Measurements from ENCODE around the gene SLC4A3. TPM values are rescaled to one million over a fixed set of nuclear protein-coding genes. Genes with fewer than 3 reads are reported as not detected.

SLC4A3 gene
- total and polyA plus RNA-seq, 8 donors = 1.4 to 10.2 (median 2.9) TPM

DNA sequence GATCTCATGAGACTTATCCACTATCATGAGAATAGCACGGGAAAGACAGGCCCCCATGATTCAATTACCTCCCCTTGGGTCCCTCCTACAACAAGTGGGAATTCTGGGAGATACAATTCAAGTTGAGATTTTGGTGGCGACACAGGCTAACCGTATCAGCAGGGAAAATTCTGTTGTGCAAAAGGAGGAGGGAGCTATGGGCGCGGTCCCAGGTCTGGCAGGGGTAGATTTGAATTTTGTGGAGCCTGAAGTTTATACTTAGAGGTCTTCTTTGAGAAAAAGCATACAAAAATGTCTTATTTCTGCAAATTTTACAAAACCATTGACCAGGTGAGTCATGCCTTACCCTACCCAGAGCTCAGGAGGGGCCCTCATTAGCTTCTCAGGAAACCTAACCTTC, 36.6 kb downstream of the SLC4A3 start:
- no peaks in the 10 kb centered on the region for H3K4me1 ChIP-seq
- no peaks in the 10 kb centered on the region for H3K9me3 ChIP-seq
- 93 to 94% methylated on average over 5 of the region's 5 CpGs for WGBS, 2 donors
- ATAC-seq = no peak
- FAIRE-seq = no peak
- no peaks in the 10 kb centered on the region for H3K27me3 ChIP-seq
- H3K36me3 ChIP-seq = no peaks in the 10 kb centered on the region
- H3K4me3 ChIP-seq = no peak overlapping the region
- intact Hi-C loops (cut with DNase I) = no loop called here
- TF ChIP-seq, protein P1, sequence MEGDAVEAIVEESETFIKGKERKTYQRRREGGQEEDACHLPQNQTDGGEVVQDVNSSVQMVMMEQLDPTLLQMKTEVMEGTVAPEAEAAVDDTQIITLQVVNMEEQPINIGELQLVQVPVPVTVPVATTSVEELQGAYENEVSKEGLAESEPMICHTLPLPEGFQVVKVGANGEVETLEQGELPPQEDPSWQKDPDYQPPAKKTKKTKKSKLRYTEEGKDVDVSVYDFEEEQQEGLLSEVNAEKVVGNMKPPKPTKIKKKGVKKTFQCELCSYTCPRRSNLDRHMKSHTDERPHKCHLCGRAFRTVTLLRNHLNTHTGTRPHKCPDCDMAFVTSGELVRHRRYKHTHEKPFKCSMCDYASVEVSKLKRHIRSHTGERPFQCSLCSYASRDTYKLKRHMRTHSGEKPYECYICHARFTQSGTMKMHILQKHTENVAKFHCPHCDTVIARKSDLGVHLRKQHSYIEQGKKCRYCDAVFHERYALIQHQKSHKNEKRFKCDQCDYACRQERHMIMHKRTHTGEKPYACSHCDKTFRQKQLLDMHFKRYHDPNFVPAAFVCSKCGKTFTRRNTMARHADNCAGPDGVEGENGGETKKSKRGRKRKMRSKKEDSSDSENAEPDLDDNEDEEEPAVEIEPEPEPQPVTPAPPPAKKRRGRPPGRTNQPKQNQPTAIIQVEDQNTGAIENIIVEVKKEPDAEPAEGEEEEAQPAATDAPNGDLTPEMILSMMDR (IDR thresholded peaks at IDR 0.05) = no peak
- no peak for DNase-seq
- H3K27ac ChIP-seq = no peak overlapping the region

DNA sequence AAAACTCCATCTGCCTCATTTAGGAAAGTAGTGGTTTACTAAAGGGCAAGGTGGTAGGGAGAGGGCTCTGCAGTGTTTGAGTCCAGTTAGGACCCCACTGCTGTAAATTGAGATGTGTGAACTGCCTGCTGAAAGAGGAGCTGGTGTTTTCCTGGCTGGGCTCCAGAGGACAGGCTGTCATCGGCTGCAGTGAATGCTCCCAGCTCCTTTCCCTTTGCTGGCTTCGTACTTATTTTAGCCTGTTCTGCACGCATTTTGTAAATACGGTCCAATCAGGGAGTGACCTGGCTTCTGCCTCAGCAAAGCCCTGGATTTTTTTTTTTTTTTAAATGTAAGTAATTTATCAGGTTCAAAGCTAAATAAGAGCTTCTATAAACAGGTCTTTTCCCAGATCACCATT, 37.5 kb downstream of the SLC4A3 start:
- Histone ChIP-seq H3K9me3 (no peaks in the 10 kb centered on the region), H3K4me3 (no peak overlapping the region), H3K27me3 (no peaks in the 10 kb centered on the region), H3K36me3 (no peaks in the 10 kb centered on the region), H3K27ac (no peak overlapping the region), H3K4me1 (no peaks in the 10 kb centered on the region)
- intact Hi-C loops (cut with DNase I) = no loop called here
- TF ChIP-seq, protein P1 (IDR thresholded peaks at IDR 0.05) = no peak
- FAIRE-seq (no peak), DNase-seq (no peak), ATAC-seq (no peak)
- WGBS, 2 donors = 34 to 48% methylated on average over 4 of the region's 4 CpGs

DNA sequence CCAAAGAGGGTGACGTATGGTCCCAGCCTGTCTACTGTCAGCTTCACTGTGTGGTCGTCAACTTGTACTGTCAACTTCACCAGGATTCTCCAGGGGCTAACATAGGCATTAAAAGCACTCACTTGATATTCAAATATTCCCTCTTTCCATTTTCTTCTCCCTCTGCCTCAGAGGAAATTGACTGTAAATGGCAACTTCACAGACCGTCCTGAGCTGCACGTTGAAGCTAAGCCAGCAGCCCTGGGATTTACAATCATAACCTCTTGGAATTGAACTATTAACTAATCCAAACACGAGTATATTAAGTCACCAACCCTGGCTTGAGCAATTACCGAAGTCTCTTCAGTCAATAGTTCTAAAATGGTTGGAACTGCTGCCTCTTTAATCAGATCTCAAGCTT, 38.5 kb downstream of the SLC4A3 start:
- Histone ChIP-seq H3K9me3 (no peaks in the 10 kb centered on the region), H3K36me3 (no peaks in the 10 kb centered on the region), H3K4me3 (no peak overlapping the region), H3K27ac (no peak overlapping the region), H3K4me1 (no peaks in the 10 kb centered on the region), H3K27me3 (no peaks in the 10 kb centered on the region)
- TF ChIP-seq, protein P1 (IDR thresholded peaks at IDR 0.05) = no peak
- ATAC-seq = no peak
- intact Hi-C loops (cut with DNase I) = no loop called here
- FAIRE-seq = no peak
- no peak for DNase-seq
- WGBS, 2 donors = 70 to 72% methylated on average over 6 of the region's 6 CpGs

DNA sequence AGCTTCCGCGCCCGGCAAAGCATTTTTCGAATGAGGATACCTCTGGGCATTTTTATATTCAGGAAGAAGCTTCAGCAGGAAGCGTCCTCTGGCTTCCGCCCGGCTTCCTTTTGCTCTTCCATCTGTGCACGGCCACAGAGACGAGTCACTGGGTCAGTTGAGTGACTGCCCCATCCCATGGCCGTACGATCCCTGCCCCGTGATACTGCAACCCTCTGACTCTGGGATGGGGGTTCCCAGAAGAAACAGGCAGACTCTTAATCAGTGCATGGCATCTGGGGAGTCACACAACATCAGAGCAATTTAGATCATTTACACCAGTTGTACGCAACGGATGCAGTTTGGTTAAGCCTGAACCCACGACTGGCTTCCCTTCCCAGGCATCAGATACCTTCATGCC, 40.9 kb downstream of the SLC4A3 start:
- Histone ChIP-seq H3K9me3 (no peaks in the 10 kb centered on the region), H3K36me3 (no peaks in the 10 kb centered on the region), H3K27ac (no peak overlapping the region), H3K4me1 (no peaks in the 10 kb centered on the region), H3K27me3 (no peaks in the 10 kb centered on the region), H3K4me3 (no peak overlapping the region)
- intact Hi-C loops (cut with DNase I) = no loop called here
- ATAC-seq = no peak
- TF ChIP-seq, protein P1 (IDR thresholded peaks at IDR 0.05) = no peak
- 84 to 87% methylated on average over 15 of the region's 15 CpGs for WGBS, 2 donors
- no peak for DNase-seq
- FAIRE-seq = no peak

DNA sequence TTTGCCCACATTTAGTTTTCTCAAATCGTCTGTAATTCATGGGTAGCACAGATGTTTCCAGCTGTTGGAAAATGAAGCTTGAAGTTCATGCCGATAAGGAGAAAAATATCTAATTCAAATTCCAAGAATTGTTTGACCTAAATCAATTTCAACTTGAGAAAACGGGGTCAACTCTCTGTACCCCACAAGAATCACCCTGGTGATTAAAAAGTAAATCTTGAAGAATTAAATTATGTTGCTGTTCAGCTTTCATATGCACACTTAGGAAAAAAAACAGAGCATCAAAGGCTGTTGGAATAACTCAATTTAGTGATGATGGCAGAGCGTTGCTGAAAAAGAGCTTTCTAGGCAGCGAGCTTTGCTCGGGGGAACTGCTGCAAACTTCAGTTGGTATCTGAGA, 43.0 kb downstream of the SLC4A3 start:
- TF ChIP-seq, protein P1 (IDR thresholded peaks at IDR 0.05) = no peak
- H3K27ac ChIP-seq = no peak overlapping the region
- no peaks in the 10 kb centered on the region for H3K27me3 ChIP-seq
- no peaks in the 10 kb centered on the region for H3K4me1 ChIP-seq
- WGBS, 2 donors = 74 to 79% methylated on average over 6 of the region's 6 CpGs
- H3K4me3 ChIP-seq = no peak overlapping the region
- no peaks in the 10 kb centered on the region for H3K9me3 ChIP-seq
- FAIRE-seq = no peak
- intact Hi-C loops (cut with DNase I) = no loop called here
- H3K36me3 ChIP-seq = no peaks in the 10 kb centered on the region
- DNase-seq = no peak
- no peak for ATAC-seq
